HuH-7 (cell line): ENCODE measurements around the gene AMD1.
A peak's percentile ranks its signal among the peaks of the same experiment; 100 is the strongest.
"Not testable (repeated sequence)": the region's sequence is repeated elsewhere in the genome, so short reads cannot be mapped to it uniquely, and the experiment has no call there.

Experiments used
- DNase-seq: peaks from one replicate; pipeline ENCODE4 v3.0.0; 2011; ENCODE audit warnings: low spot score

The AMD1 gene

GRCh38 chr6:110873981-110874879 lies at the start of gene AMD1:
AMD1 (plus strand) TSS chr6:110874785; CDS start chr6:110875106, 321 bp downstream.
- peak; percentile 97 for DNase-seq

GRCh38 chr6:110826236-110827129 lies 48.1 kb upstream of the AMD1 start:
- no peak for DNase-seq

- no peak for DNase-seq
These were observed 46.2 kb upstream of the AMD1 start for GRCh38 chr6:110828396-110828795.

GRCh38 chr6:110831405-110831804 lies 43.2 kb upstream of the AMD1 start:
- DNase-seq, result no peak

- no peak for DNase-seq
These were observed 40.8 kb upstream of the AMD1 start for GRCh38 chr6:110833831-110834230.

- DNase-seq, result not testable (repeated sequence)
These were observed 38.8 kb upstream of the AMD1 start for GRCh38 chr6:110835751-110836150.

GRCh38 chr6:110841266-110841665 lies 33.3 kb upstream of the AMD1 start:
- no peak for DNase-seq

GRCh38 chr6:110849781-110850180 lies 24.8 kb upstream of the AMD1 start:
- no peak for DNase-seq

GRCh38 chr6:110852773-110853172 lies 21.8 kb upstream of the AMD1 start:
- no peak for DNase-seq

GRCh38 chr6:110853754-110854477 lies 20.7 kb upstream of the AMD1 start:
- no peak for DNase-seq

GRCh38 chr6:110856296-110856695 lies 18.3 kb upstream of the AMD1 start:
- DNase-seq, result no peak

GRCh38 chr6:110858016-110858415 lies 16.6 kb upstream of the AMD1 start:
- no peak for DNase-seq

- DNase-seq, result no peak
These were observed 15.9 kb upstream of the AMD1 start for GRCh38 chr6:110858562-110859214.

- no peak for DNase-seq
These were observed 15.2 kb upstream of the AMD1 start for GRCh38 chr6:110859335-110859792.

GRCh38 chr6:110864824-110865223 lies 9.8 kb upstream of the AMD1 start:
- peak; percentile 47 for DNase-seq

GRCh38 chr6:110874880-110875547 lies 429 bp downstream of the AMD1 start:
- no peak for DNase-seq

GRCh38 chr6:110875548-110876169 lies 1.1 kb downstream of the AMD1 start:
- DNase-seq, result no peak

GRCh38 chr6:110876170-110876773 lies 1.7 kb downstream of the AMD1 start:
- peak; percentile 84 for DNase-seq

GRCh38 chr6:110876806-110877564 lies 2.4 kb downstream of the AMD1 start:
- DNase-seq, result no peak
